Activated effector memory CD4-positive, alpha-beta T cell treated with anti-CD3 and anti-CD28 coated beads, Interleukin-2, amount 50 U/mL, for 16 hours (primary cell): ENCODE data around the gene CDAN1.
A peak's percentile ranks its signal among the peaks of the same experiment; 100 is the strongest.
"Not testable (repeated sequence)": the region's sequence is repeated elsewhere in the genome, so short reads cannot be mapped to it uniquely, and the experiment has no call there.

Experiments
- DNase-seq: peaks from one replicate; pipeline ENCODE4 v3.0.0-alpha.2; 2020

The CDAN1 gene

GRCh38 chr15:42704492-42704926, 32.4 kb downstream of the CDAN1 start:
- peak; percentile 80 for DNase-seq

DNA sequence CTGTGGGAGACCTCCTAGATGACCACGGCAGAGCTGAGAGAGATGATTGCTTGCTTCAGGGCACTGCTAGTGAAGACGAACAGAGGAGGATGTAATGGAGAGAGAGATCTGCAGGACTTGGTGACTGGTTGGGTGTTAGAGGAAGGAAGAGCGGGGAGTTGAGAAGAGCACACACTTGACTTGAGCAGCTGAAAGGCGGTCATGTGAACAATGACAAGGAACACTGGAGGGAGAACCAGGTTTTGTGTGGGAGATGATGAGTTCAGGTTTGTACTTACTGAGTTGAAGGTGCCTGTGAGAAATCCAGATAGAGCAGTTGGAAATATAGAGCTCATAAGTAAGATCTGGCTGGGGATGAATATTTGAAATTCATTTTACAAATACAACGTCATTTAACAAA, 40.3 kb downstream of the CDAN1 start:
- no peak for DNase-seq

DNA sequence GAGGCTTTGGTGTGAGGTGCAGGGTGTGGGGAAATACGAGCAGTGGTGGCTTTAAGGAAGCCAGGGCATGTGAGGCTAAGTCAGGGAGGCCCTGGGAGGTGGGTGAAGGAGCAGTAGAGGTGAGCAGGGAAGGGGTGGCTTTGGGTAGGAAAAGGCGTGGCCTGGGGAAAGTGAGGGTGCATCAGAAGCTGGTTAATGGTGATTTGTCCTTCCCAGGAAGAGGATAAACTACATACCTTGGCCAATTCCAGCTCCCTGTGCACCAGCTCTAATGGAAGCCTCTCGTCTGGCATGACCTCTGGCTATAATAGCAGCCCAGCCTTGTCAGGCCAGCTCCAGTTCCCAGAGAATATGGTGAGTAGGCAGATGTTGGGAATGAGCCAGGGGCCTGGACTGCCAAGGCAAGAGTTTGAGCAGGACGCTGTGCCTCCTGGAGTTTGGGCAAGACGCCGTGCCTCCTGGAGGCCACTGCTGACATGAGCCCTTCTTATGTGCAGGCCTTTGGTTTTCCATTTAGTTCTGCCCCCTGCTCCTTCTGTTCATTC, 41.3 kb downstream of the CDAN1 start:
- no peak for DNase-seq

DNA sequence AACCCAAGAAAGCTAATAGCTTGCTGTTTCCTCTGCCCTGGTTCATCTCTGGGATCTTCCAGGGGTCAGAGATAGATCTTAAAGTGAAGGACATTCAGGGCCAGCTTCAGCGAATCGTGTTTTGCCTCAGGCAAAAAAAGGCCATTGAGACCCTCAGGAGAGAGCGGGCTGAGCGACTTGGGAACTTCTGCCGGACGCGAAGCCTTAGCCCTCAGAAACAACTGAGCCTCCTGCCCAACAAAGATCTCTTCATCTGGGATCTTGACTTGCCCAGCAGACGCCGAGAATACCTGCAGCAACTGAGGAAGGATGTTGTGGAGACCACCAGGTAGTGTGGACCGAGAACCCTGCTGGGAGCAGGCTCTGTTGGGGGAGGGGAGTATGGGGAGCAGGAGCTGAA, 42.5 kb downstream of the CDAN1 start:
- DNase-seq: no peak

DNA sequence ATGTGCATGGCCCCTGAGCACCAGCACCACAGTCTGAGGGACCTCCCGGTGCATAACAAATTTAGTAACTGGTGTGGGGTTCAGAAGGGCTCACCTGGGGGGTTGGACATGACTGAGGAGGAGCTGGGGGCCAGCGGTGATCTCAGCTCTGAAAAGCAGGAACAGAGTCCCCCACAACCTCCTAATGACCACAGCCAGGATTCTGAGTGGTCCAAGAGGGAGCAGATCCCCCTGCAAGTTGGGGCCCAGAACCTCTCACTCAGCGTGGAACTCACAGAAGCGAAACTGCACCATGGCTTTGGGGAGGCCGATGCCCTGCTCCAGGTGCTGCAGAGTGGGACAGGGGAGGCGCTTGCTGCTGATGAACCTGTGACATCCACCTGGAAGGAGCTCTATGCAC, 43.0 kb downstream of the CDAN1 start:
- no peak for DNase-seq

DNA sequence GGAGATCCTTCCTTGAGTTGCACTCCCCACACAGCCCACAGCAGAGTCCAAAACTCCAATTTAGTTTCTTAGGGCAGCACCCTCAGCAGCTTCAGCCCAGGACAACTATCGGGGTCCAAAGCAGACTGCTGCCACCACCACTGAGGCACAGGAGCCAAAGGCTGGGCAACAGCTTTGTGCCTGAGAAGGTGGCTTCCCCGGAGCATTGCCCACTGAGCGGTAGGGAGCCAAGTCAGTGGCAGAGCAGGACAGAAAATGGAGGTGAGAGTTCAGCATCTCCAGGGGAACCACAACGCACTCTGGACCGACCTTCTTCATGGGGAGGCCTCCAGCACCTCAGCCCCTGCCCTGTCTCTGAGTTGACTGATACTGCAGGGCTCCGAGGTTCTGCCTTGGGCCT, 43.4 kb downstream of the CDAN1 start:
- no peak for DNase-seq

GRCh38 chr15:42692997-42693396, 43.9 kb downstream of the CDAN1 start:
- no peak for DNase-seq

- no peak for DNase-seq
These were observed 44.4 kb downstream of the CDAN1 start for GRCh38 chr15:42692536-42692935.

GRCh38 chr15:42691770-42692169, 45.2 kb downstream of the CDAN1 start:
- no peak for DNase-seq

DNA sequence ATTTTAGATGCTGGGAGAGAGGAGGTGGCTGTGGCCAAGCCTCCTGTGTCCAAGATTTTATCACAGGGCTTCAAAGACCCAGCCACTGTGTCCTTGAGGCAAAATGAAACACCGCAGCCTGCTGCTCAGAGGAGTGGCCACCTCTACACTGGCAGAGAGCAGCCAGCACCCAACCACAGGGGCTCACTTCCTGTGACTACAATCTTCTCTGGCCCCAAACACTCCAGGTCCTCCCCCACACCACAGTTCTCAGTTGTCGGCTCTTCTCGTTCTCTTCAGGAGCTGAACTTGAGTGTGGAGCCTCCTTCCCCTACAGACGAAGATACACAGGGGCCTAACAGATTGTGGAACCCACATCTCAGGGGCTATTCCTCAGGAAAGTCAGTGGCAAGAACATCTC, 45.6 kb downstream of the CDAN1 start:
- no peak for DNase-seq

DNA sequence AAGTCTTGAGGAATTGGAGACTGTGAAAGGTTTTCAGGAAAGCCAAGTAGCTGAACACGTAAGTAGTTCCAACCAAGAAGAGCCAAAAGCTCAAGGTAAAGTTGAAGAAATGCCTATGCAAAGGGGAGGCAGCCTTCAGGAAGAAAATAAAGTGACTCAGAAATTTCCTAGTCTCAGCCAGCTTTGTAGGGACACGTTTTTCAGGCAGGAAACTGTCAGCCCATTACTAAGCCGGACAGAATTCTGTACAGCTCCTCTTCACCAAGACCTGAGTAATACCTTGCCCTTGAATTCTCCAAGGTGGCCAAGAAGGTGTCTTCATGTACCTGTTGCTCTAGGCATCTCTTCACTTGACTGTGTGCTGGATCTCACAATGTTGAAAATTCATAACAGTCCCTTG, 48.6 kb downstream of the CDAN1 start:
- DNase-seq: no peak

GRCh38 chr15:42687740-42688139, 49.2 kb downstream of the CDAN1 start:
- no peak for DNase-seq

GRCh38 chr15:42686281-42686680, 50.6 kb downstream of the CDAN1 start:
- DNase-seq: no peak

DNA sequence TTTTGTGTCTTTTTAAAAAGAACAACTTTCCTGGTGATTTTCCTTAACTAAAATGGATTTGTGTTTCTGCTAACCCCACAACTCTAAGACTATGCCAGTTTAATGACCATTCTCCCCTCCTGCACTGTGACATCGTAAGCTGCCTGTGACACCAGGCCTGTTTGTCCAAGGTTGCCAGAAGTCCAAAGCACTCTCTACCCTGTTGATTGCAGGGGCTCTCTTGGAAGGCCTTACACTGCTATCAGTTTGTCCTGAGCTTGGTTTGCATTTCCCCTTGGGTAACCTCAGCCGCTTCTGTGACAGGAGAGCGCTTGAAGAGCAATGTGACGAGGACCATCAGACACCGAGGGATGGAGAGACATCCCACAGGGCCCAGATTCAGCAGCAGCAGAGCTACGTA, 55.8 kb downstream of the CDAN1 start:
- DNase-seq: no peak

DNA sequence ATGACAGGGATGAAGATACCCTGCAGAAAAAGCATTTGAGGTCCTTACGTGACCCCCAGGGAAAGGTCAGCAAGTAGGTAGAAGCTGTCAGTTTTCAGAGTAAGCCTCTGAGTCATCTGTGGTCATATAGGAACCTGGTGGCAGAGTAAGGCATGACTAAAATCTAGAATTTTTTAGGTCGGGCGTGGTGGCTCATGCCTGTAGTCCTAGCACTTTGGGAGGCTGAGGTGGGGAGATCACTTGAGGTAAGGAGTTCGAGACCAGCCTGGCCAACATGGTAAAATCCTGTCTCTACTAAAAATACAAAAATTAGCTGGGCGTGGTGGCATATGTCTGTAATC, 56.8 kb downstream of the CDAN1 start:
- DNase-seq: not testable (repeated sequence)

- DNase-seq: no peak
These were observed 57.4 kb downstream of the CDAN1 start for GRCh38 chr15:42679285-42680141.

- DNase-seq: no peak
These were observed 61.9 kb downstream of the CDAN1 start for GRCh38 chr15:42675021-42675420.

DNA sequence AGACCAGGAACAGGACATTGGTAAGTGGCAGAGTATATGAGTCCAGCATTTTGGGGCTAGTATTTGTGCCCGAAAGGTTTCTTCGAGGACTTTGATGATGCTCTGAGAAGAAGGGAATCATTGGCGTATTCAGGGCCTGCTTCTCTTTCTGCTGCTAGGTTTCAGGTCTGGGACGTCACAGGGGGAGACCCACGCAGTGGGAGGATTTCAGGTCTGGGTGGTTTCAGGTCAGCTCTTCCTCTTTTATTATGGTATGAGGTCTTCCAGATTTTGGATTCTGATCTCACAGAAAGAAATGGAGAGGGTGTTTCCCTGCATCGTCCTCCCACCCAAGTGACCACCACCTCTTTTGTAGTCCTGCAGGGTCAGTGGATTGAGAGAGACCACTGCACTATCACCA, 62.5 kb downstream of the CDAN1 start:
- no peak for DNase-seq
